Measurements from ENCODE around the gene NUDT3. TPM values are rescaled to one million over a fixed set of nuclear protein-coding genes. Genes with fewer than 3 reads are reported as not detected.
A peak's percentile ranks its signal among the peaks of the same experiment; 100 is the strongest.
"Not testable (repeated sequence)": the region's sequence is repeated elsewhere in the genome, so short reads cannot be mapped to it uniquely, and the experiment has no call there.

Gene NUDT3
- total RNA-seq, 6 experiments from 2014 or later = 14.5 to 22.7 (median 16.7) TPM

DNA sequence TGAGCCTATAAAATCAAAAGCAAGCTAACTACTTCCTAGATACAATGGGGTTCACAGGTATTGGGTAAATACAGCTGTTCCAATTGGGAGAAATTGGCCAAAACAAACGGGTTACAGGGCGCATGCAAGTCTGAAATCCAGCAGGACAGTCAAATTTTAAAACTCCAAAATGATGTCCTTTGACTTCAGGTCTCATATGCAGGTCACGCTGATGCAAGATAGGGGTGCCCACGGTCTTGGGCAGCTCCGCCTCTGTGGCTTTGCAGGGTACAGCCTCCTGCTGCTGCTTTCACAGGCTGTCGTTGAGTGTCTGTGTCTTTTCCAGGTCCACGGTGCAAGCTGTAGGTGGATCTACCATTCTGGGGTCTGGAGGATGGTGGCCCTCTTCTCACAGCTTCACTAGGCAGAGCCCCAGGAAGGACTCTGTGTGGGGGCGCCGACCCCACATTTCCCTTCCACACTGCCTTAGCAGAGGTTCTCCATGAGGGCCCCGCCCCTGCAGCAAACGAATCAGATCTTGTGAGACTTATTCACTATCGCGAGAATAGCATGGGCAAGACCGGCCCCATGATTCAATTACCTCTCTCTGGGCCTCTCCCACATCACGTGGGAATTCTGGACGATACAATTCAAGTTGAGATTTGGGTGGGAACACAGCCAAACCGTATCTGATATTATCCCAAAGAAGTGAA lies 131.7 kb downstream of the NUDT3 start:
- Histone ChIP-seq H3K36me3 (no peaks in the 10 kb centered on the region), H3K27ac (no peak overlapping the region), H3K4me1 (no peaks in the 10 kb centered on the region), H3K27me3 (no peaks in the 10 kb centered on the region), H3K9me3 (no peaks in the 10 kb centered on the region), H3K4me3 (no peak overlapping the region)
- intact Hi-C loops (cut with DNase I) = no loop called here
- DNase-seq (no peak), ATAC-seq (no peak)
- TF ChIP-seq CTCF (IDR thresholded peaks at IDR 0.05) (no peak), POLR2A (IDR thresholded peaks at IDR 0.05) (no peak)
- 81% methylated on average over 13 of the region's 17 CpGs for WGBS (ENCODE audit: insufficient coverage, low coverage, low lambda C conversion rate, missing lambda C conversion rate)

DNA sequence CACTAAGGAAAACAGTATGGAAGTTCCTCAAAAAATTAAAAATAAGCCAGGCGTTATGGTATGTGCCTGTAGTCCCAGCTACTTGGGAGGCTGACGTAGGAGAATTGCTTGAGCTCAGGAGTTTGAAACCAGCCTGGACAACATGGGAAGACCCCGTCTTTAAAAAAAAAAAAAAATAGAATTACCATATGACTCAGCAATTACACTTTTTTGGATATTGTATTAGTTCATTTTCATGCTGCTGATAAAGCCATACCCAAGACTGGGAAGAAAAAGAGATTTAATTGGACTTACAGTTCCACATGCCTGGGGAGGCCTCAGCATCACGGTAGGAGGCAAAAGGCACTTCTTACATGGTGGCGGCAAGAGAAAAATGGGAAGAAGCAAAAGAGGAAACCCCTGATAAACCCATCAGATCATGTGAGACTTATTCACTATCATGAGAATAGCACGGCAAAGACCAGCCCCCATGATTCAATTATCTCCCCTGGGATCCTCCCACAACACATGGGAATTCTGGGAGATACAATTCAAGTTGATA lies 132.9 kb downstream of the NUDT3 start:
- Histone ChIP-seq H3K27ac (no peak overlapping the region), H3K9me3 (no peaks in the 10 kb centered on the region), H3K4me1 (no peaks in the 10 kb centered on the region), H3K36me3 (no peaks in the 10 kb centered on the region), H3K27me3 (no peaks in the 10 kb centered on the region), H3K4me3 (no peak overlapping the region)
- 88% methylated on average over 5 of the region's 6 CpGs for WGBS (ENCODE audit: insufficient coverage, low coverage, low lambda C conversion rate, missing lambda C conversion rate)
- ATAC-seq = no peak
- no peak for DNase-seq
- intact Hi-C loops (cut with DNase I) = no loop called here
- no peak for TF ChIP-seq CTCF (IDR thresholded peaks at IDR 0.05)
- TF ChIP-seq POLR2A (IDR thresholded peaks at IDR 0.05) = no peak

GRCh38 chr6:34252395-34252794 lies 140.1 kb downstream of the NUDT3 start:
- 47% methylated on average over 2 of the region's 2 CpGs for WGBS (ENCODE audit: insufficient coverage, low coverage, low lambda C conversion rate, missing lambda C conversion rate)

GRCh38 chr6:34249469-34250261 lies 142.8 kb downstream of the NUDT3 start:
- 29% methylated on average over 12 of the region's 18 CpGs for WGBS (ENCODE audit: insufficient coverage, low coverage, low lambda C conversion rate, missing lambda C conversion rate)
- DNase-seq (no peak), ATAC-seq (peak; percentile 23 to 55 (median 42))
- no peaks in the 10 kb centered on the region for H3K9me3 ChIP-seq
- TF ChIP-seq CTCF (IDR thresholded peaks at IDR 0.05) (no peak), POLR2A (IDR thresholded peaks at IDR 0.05) (no peak)
- peak overlapping the region; percentile 53 to 92 (median 87) for H3K27ac ChIP-seq
- peak overlapping the region; percentile 64 to 84 (median 66) for H3K4me3 ChIP-seq
- intact Hi-C loops (cut with DNase I) = loop anchor here (5.0 to 10.0 kb wide), 2 partner anchors 165 to 168 kb away; no protein-coding TSS in a partner anchor
- no peaks in the 10 kb centered on the region for H3K27me3 ChIP-seq
- H3K4me1 ChIP-seq = peaks cover 0 to 12% (median 0%) of the 10 kb centered on the region in 4 donors
- no peaks in the 10 kb centered on the region for H3K36me3 ChIP-seq

More at GRCh38 chr6:34252395-34252794, 140.1 kb downstream of the NUDT3 start:
- ATAC-seq; intact Hi-C loops (cut with DNase I); H3K27ac ChIP-seq; DNase-seq; H3K4me3 ChIP-seq; H3K27me3 ChIP-seq; H3K36me3 ChIP-seq; H3K9me3 ChIP-seq: not testable (repeated sequence)
- H3K4me1 ChIP-seq = peaks cover 0 to 12% (median 0%) of the 10 kb centered on the region in 4 donors
